ENCODE results near the gene AGAP1.

AGAP1 gene

GRCh38 chr2:236047886-236048540 is 554.2 kb downstream of the AGAP1 start:
- Mint-ChIP-seq H3K27ac (ENCODE audit: low read depth) (no peak overlapping the region), H3K36me3 (ENCODE audit: insufficient read depth) (peaks cover 8% of the 10 kb centered on the region), H3K9me3 (no peaks in the 10 kb centered on the region), H3K4me3 (no peak overlapping the region), H3K4me1 (peaks cover 11% of the 10 kb centered on the region), H3K27me3 (no peaks in the 10 kb centered on the region)
- DNase-seq (ENCODE audit: low spot score in 2 of 2) (no peak), ATAC-seq (replicated peaks; ENCODE audit: extremely low read depth, poor library complexity, severe bottlenecking) (no peak)

- Mint-ChIP-seq H3K4me1 (peaks cover 11% of the 10 kb centered on the region), H3K4me3 (peak overlapping the region; percentile 59), H3K27me3 (no peaks in the 10 kb centered on the region), H3K27ac (ENCODE audit: low read depth) (peak overlapping the region; percentile 57), H3K36me3 (ENCODE audit: insufficient read depth) (peaks cover 7% of the 10 kb centered on the region), H3K9me3 (no peaks in the 10 kb centered on the region)
- no peak for DNase-seq (ENCODE audit: low spot score in 2 of 2)
- peak; percentile 54 for ATAC-seq (replicated peaks; ENCODE audit: extremely low read depth, poor library complexity, severe bottlenecking)
Observed at GRCh38 chr2:236049981-236050380, 556.1 kb downstream of the AGAP1 start.

GRCh38 chr2:236051351-236051750 is 557.5 kb downstream of the AGAP1 start:
- Mint-ChIP-seq H3K27ac (ENCODE audit: low read depth) (no peak overlapping the region), H3K27me3 (no peaks in the 10 kb centered on the region), H3K9me3 (no peaks in the 10 kb centered on the region), H3K36me3 (ENCODE audit: insufficient read depth) (peaks cover 6% of the 10 kb centered on the region), H3K4me3 (no peak overlapping the region), H3K4me1 (peaks cover 11% of the 10 kb centered on the region)
- no peak for DNase-seq (ENCODE audit: low spot score in 2 of 2)
- ATAC-seq (replicated peaks; ENCODE audit: extremely low read depth, poor library complexity, severe bottlenecking), result no peak

GRCh38 chr2:236051806-236052205 is 558.0 kb downstream of the AGAP1 start:
- Mint-ChIP-seq H3K9me3 (no peaks in the 10 kb centered on the region), H3K27me3 (no peaks in the 10 kb centered on the region), H3K36me3 (ENCODE audit: insufficient read depth) (peaks cover 4% of the 10 kb centered on the region), H3K27ac (ENCODE audit: low read depth) (no peak overlapping the region), H3K4me3 (no peak overlapping the region), H3K4me1 (peaks cover 11% of the 10 kb centered on the region)
- DNase-seq (ENCODE audit: low spot score in 2 of 2), result no peak
- no peak for ATAC-seq (replicated peaks; ENCODE audit: extremely low read depth, poor library complexity, severe bottlenecking)

- no peak for DNase-seq (ENCODE audit: low spot score in 2 of 2)
- no peak for ATAC-seq (replicated peaks; ENCODE audit: extremely low read depth, poor library complexity, severe bottlenecking)
- no peak overlapping the region for H3K4me3 Mint-ChIP-seq
- peaks cover 11% of the 10 kb centered on the region for H3K4me1 Mint-ChIP-seq
- H3K27me3 Mint-ChIP-seq, result no peaks in the 10 kb centered on the region
- H3K36me3 Mint-ChIP-seq (ENCODE audit: insufficient read depth), result peaks cover 3% of the 10 kb centered on the region
- H3K9me3 Mint-ChIP-seq, result no peaks in the 10 kb centered on the region
- H3K27ac Mint-ChIP-seq (ENCODE audit: low read depth), result no peak overlapping the region
Observed at GRCh38 chr2:236052206-236052605, 558.4 kb downstream of the AGAP1 start.

GRCh38 chr2:236052926-236053821 is 559.3 kb downstream of the AGAP1 start:
- peaks cover 3% of the 10 kb centered on the region for H3K36me3 Mint-ChIP-seq (ENCODE audit: insufficient read depth)

GRCh38 chr2:236054125-236054524 is 560.3 kb downstream of the AGAP1 start:
- no peak for ATAC-seq (replicated peaks; ENCODE audit: extremely low read depth, poor library complexity, severe bottlenecking)
- DNase-seq (ENCODE audit: low spot score in 2 of 2), result no peak
- Mint-ChIP-seq H3K27me3 (no peaks in the 10 kb centered on the region), H3K4me1 (peaks cover 11% of the 10 kb centered on the region), H3K27ac (ENCODE audit: low read depth) (no peak overlapping the region), H3K4me3 (no peak overlapping the region), H3K36me3 (ENCODE audit: insufficient read depth) (peaks cover 1% of the 10 kb centered on the region), H3K9me3 (peaks cover 5% of the 10 kb centered on the region)

More at GRCh38 chr2:236052926-236053821, 559.3 kb downstream of the AGAP1 start:
- Mint-ChIP-seq H3K4me1 (peaks cover 11% of the 10 kb centered on the region), H3K27me3 (no peaks in the 10 kb centered on the region), H3K9me3 (peaks cover 2% of the 10 kb centered on the region), H3K4me3 (no peak overlapping the region), H3K27ac (ENCODE audit: low read depth) (no peak overlapping the region)
- ATAC-seq (replicated peaks; ENCODE audit: extremely low read depth, poor library complexity, severe bottlenecking), result no peak
- DNase-seq (ENCODE audit: low spot score in 2 of 2), result no peak

GRCh38 chr2:236054621-236055305 is 560.9 kb downstream of the AGAP1 start:
- peaks cover 7% of the 10 kb centered on the region for H3K4me1 Mint-ChIP-seq
- H3K9me3 Mint-ChIP-seq, result peaks cover 5% of the 10 kb centered on the region
- peaks cover 1% of the 10 kb centered on the region for H3K36me3 Mint-ChIP-seq (ENCODE audit: insufficient read depth)
- H3K27ac Mint-ChIP-seq (ENCODE audit: low read depth), result no peak overlapping the region
- ATAC-seq (replicated peaks; ENCODE audit: extremely low read depth, poor library complexity, severe bottlenecking) (no peak), DNase-seq (ENCODE audit: low spot score in 2 of 2) (no peak)
- no peaks in the 10 kb centered on the region for H3K27me3 Mint-ChIP-seq
- H3K4me3 Mint-ChIP-seq, result no peak overlapping the region

- peaks cover under 1% of the 10 kb centered on the region for H3K4me1 Mint-ChIP-seq
- peaks cover 5% of the 10 kb centered on the region for H3K9me3 Mint-ChIP-seq
- DNase-seq (ENCODE audit: low spot score in 2 of 2) (no peak), ATAC-seq (replicated peaks; ENCODE audit: extremely low read depth, poor library complexity, severe bottlenecking) (no peak)
- no peaks in the 10 kb centered on the region for H3K27me3 Mint-ChIP-seq
- no peak overlapping the region for H3K4me3 Mint-ChIP-seq
- H3K36me3 Mint-ChIP-seq (ENCODE audit: insufficient read depth), result peaks cover 1% of the 10 kb centered on the region
- no peak overlapping the region for H3K27ac Mint-ChIP-seq (ENCODE audit: low read depth)
Observed at GRCh38 chr2:236055471-236055870, 561.6 kb downstream of the AGAP1 start.

- Mint-ChIP-seq H3K27me3 (no peaks in the 10 kb centered on the region), H3K27ac (ENCODE audit: low read depth) (no peak overlapping the region), H3K4me3 (no peak overlapping the region), H3K9me3 (peaks cover 5% of the 10 kb centered on the region), H3K36me3 (ENCODE audit: insufficient read depth) (peaks cover 1% of the 10 kb centered on the region), H3K4me1 (no peaks in the 10 kb centered on the region)
- DNase-seq (ENCODE audit: low spot score in 2 of 2) (no peak), ATAC-seq (replicated peaks; ENCODE audit: extremely low read depth, poor library complexity, severe bottlenecking) (no peak)
Observed at GRCh38 chr2:236056141-236056540, 562.3 kb downstream of the AGAP1 start.

- Mint-ChIP-seq H3K9me3 (peaks cover 5% of the 10 kb centered on the region), H3K4me1 (no peaks in the 10 kb centered on the region), H3K36me3 (ENCODE audit: insufficient read depth) (peaks cover 3% of the 10 kb centered on the region), H3K27me3 (no peaks in the 10 kb centered on the region), H3K27ac (ENCODE audit: low read depth) (no peak overlapping the region), H3K4me3 (no peak overlapping the region)
- ATAC-seq (replicated peaks; ENCODE audit: extremely low read depth, poor library complexity, severe bottlenecking) (no peak), DNase-seq (ENCODE audit: low spot score in 2 of 2) (no peak)
Observed at GRCh38 chr2:236057375-236057774, 563.5 kb downstream of the AGAP1 start.

GRCh38 chr2:236061497-236061896 is 567.7 kb downstream of the AGAP1 start:
- peaks cover 5% of the 10 kb centered on the region for H3K9me3 Mint-ChIP-seq
- H3K4me1 Mint-ChIP-seq, result no peaks in the 10 kb centered on the region
- peaks cover 3% of the 10 kb centered on the region for H3K36me3 Mint-ChIP-seq (ENCODE audit: insufficient read depth)
- no peak overlapping the region for H3K27ac Mint-ChIP-seq (ENCODE audit: low read depth)
- ATAC-seq (replicated peaks; ENCODE audit: extremely low read depth, poor library complexity, severe bottlenecking) (no peak), DNase-seq (ENCODE audit: low spot score in 2 of 2) (no peak)
- no peak overlapping the region for H3K4me3 Mint-ChIP-seq
- H3K27me3 Mint-ChIP-seq, result no peaks in the 10 kb centered on the region
